Suprapubic skin (tissue), 4 donors: ENCODE data around the gene NTMT2. TPM values are rescaled to one million over a fixed set of nuclear protein-coding genes. Genes with fewer than 3 reads are reported as not detected.

Experiments used
- DNase-seq, 2 donors: peaks; one replicate each; pipeline ENCODE4 v3.0.0-alpha.2; 2019; ENCODE audit warnings: low spot score in 2 of 2
- H3K27ac ChIP-seq: fragments of 200-600 bp; sonication (generic); one replicate; pipeline ENCODE4 v1.5.1; 2019
- H3K27me3 ChIP-seq: fragments of 200-600 bp; sonication (generic); one replicate; pipeline ENCODE4 v1.5.1; 2019
- H3K36me3 ChIP-seq: fragments of 200-600 bp; sonication (generic); one replicate; pipeline ENCODE4 v1.5.1; 2019
- H3K4me1 ChIP-seq: fragments of 200-600 bp; sonication (generic); one replicate; pipeline ENCODE4 v1.5.1; 2019
- H3K4me3 ChIP-seq: fragments of 200-600 bp; sonication (generic); one replicate; pipeline ENCODE4 v1.5.1; 2019; ENCODE audit warnings: mild to moderate bottlenecking
- H3K9me3 ChIP-seq: fragments of 200-600 bp; sonication (generic); one replicate; pipeline ENCODE4 v1.5.1; 2019
- EP300 ChIP-seq: sonication (generic); formaldehyde crosslinking; IDR thresholded peaks from one replicate; pipeline ENCODE4 v1.6.1; 2017; ENCODE audit warnings: antibody characterized with exemption
- POLR2A ChIP-seq, 2 donors: fragments of 450-650 bp; IDR thresholded peaks; one replicate each; pipeline ENCODE4 v1.6.1; 2017; ENCODE audit warnings: antibody characterized with exemption in 2 of 2, mild to moderate bottlenecking in 2 of 2, moderate library complexity in 2 of 2
- POLR2AphosphoS5 ChIP-seq, 3 donors: sonication (generic); formaldehyde crosslinking; IDR thresholded peaks; one replicate each; pipeline ENCODE4 v1.6.1; 2017; ENCODE audit warnings: antibody characterized with exemption in 3 of 3
- WGBS: methylation state at CpG from one replicate; pipeline ENCODE4 v1.1.5; 2018; 5-methylcytosine and 5-hydroxymethylcytosine counted together
- total RNA-seq, 4 donors: library from RNA; depleted of rRNA; stranded (reverse); fragments of >200 nt; gene quantifications; one replicate each; pipeline ENCODE4 v1.1.0, GENCODE V29; 2016
- TF ChIP-seq, protein P1 (sequence below), 2 donors: fragments of 200-600 bp in 1 of 2; fragments of 450-650 bp in 1 of 2; sonication (generic) in 1 of 2; IDR thresholded peaks; one replicate each; pipeline ENCODE4 v1.5.1; 2016 to 2019; ENCODE audit warnings: antibody characterized with exemption in 2 of 2, mild to moderate bottlenecking in 1 of 2, moderate library complexity in 1 of 2

The NTMT2 gene
- total RNA-seq, 4 donors from 2014 or later, result not detected

DNA sequence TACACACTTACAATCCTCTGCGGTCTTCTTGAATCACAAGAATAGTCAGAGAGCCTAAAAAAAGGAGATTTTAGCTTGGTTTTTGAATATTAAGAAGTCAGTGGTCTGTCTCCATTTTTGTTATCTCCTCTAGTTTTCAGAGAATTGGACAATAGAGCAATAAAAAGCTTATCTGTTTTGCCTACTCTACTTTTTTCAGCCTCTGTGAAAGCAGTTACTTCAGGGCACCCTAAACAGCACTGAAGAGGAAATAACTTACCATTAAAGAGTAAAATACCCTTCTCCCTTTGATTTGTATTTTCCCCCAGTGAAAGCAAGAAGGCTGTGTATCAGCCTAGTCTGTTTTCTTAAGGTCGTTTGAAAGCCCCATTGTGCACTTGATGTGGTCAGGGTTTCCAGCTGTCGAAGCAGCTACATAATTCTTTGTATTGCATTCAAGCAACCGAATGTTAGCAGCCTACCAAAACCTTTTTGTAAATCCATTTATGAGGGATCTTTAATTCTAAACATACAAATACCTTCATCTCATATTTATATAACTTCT is 1.0 kb downstream of the NTMT2 start:
- H3K36me3 ChIP-seq, result no peaks in the 10 kb centered on the region
- H3K4me1 ChIP-seq, result no peaks in the 10 kb centered on the region
- no peaks in the 10 kb centered on the region for H3K9me3 ChIP-seq
- 49% methylated on average over 4 of the region's 4 CpGs for WGBS
- TF ChIP-seq POLR2A (IDR thresholded peaks at IDR 0.05) (no peak), EP300 (no peak), POLR2AphosphoS5 (IDR thresholded peaks at IDR 0.05) (no peak)
- TF ChIP-seq, protein P1, sequence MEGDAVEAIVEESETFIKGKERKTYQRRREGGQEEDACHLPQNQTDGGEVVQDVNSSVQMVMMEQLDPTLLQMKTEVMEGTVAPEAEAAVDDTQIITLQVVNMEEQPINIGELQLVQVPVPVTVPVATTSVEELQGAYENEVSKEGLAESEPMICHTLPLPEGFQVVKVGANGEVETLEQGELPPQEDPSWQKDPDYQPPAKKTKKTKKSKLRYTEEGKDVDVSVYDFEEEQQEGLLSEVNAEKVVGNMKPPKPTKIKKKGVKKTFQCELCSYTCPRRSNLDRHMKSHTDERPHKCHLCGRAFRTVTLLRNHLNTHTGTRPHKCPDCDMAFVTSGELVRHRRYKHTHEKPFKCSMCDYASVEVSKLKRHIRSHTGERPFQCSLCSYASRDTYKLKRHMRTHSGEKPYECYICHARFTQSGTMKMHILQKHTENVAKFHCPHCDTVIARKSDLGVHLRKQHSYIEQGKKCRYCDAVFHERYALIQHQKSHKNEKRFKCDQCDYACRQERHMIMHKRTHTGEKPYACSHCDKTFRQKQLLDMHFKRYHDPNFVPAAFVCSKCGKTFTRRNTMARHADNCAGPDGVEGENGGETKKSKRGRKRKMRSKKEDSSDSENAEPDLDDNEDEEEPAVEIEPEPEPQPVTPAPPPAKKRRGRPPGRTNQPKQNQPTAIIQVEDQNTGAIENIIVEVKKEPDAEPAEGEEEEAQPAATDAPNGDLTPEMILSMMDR (IDR thresholded peaks at IDR 0.05), result no peak
- no peak overlapping the region for H3K27ac ChIP-seq
- no peak overlapping the region for H3K4me3 ChIP-seq
- no peak for DNase-seq
- H3K27me3 ChIP-seq, result no peaks in the 10 kb centered on the region

DNA sequence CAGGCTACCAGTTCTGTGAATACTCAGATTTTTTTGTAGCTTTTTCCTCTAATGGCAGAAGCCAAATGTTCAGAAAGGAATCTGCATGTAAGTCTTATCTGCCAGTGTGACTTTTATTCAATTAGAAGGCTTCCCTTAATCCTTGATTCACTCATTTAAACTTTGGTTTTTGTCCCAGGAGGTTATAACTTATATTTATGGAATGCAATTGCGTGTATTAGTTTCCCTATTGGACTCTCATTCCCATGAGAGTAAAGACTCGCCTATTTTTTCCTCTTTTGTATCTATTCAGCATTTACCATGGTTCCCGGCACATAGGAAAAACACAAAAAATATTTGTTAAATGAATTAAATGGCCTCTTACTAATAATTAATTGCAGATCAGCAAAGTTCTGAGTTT is 3.5 kb downstream of the NTMT2 start:
- Histone ChIP-seq H3K27me3 (no peaks in the 10 kb centered on the region), H3K9me3 (no peaks in the 10 kb centered on the region), H3K4me3 (no peak overlapping the region), H3K27ac (no peak overlapping the region), H3K4me1 (no peaks in the 10 kb centered on the region), H3K36me3 (no peaks in the 10 kb centered on the region)
- DNase-seq, result no peak
- WGBS, result 65% methylated on average over 3 of the region's 3 CpGs
- TF ChIP-seq, protein P1 (IDR thresholded peaks at IDR 0.05), result no peak
- TF ChIP-seq POLR2A (IDR thresholded peaks at IDR 0.05), result no peak
- TF ChIP-seq POLR2AphosphoS5 (IDR thresholded peaks at IDR 0.05), result no peak
- no peak for TF ChIP-seq EP300

DNA sequence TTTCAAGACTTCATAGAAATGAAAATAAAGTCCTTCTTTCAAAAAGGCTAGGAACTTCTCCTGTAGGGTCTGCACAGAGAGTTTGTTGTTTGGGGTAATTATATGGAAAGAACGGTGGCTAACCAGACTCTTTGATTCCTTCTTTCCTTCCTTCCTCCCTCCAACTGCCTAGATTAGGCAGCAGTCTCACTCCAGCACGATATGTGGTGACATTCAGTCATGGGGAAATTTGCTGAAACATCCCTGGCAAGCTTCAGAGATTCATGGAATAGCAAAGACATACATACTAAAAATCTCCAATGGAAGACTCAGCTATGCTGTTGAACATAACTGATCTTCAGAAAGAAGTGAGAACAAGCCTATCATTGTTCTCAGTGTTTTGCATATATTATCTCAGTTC is 4.3 kb downstream of the NTMT2 start:
- H3K9me3 ChIP-seq, result no peaks in the 10 kb centered on the region
- DNase-seq, result no peak
- no peak overlapping the region for H3K4me3 ChIP-seq
- no peak overlapping the region for H3K27ac ChIP-seq
- no peaks in the 10 kb centered on the region for H3K27me3 ChIP-seq
- TF ChIP-seq, protein P1 (IDR thresholded peaks at IDR 0.05), result no peak
- TF ChIP-seq POLR2A (IDR thresholded peaks at IDR 0.05) (no peak), EP300 (no peak), POLR2AphosphoS5 (IDR thresholded peaks at IDR 0.05) (no peak)
- no peaks in the 10 kb centered on the region for H3K4me1 ChIP-seq
- no peaks in the 10 kb centered on the region for H3K36me3 ChIP-seq
- 35% methylated on average over 2 of the region's 2 CpGs for WGBS

DNA sequence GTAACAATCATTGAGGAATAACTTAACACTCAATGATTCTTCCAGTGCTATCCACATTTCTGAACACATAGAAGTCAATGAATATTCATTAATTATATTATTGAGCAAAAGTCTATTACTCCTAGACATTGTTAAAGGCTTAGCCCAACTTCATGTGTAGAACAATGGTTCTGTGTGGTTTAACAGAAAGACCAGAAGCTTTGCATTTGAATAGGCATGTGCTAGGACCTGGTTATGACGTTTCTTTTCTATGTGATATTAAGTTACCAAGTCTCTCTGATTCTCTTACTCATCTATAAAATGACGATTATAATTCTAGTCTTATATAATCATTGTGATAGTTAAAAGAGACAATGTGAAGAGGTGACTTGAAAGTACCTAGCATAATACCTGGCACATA is 5.2 kb downstream of the NTMT2 start:
- no peak for DNase-seq
- no peak overlapping the region for H3K4me3 ChIP-seq
- 81% methylated on average over 2 of the region's 2 CpGs for WGBS
- H3K36me3 ChIP-seq, result no peaks in the 10 kb centered on the region
- no peaks in the 10 kb centered on the region for H3K4me1 ChIP-seq
- no peak overlapping the region for H3K27ac ChIP-seq
- TF ChIP-seq POLR2AphosphoS5 (IDR thresholded peaks at IDR 0.05), result no peak
- TF ChIP-seq, protein P1 (IDR thresholded peaks at IDR 0.05), result no peak
- TF ChIP-seq EP300, result no peak
- TF ChIP-seq POLR2A (IDR thresholded peaks at IDR 0.05), result no peak
- no peaks in the 10 kb centered on the region for H3K9me3 ChIP-seq
- H3K27me3 ChIP-seq, result no peaks in the 10 kb centered on the region

DNA sequence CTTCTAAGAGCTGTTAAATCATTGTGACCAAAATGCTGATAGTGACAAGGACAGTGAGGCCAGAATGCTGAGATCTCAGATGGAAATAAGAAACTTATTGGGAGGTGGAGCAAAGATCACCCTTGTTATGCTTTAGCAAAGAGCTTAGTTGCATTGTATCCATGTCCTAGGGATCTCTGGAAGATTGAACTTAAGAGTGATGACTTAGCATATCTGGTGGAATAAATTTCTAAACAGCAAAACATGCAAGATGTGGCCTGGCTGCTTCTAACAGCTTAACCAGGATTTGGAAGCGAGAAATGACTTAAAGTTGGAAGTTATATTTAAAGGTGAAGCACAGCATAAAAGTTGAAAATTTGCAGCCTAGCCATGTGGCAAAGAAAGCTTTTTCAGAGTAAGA is 7.7 kb downstream of the NTMT2 start:
- Histone ChIP-seq H3K9me3 (no peaks in the 10 kb centered on the region), H3K36me3 (no peaks in the 10 kb centered on the region), H3K4me1 (no peaks in the 10 kb centered on the region), H3K4me3 (no peak overlapping the region), H3K27ac (no peak overlapping the region), H3K27me3 (no peaks in the 10 kb centered on the region)
- 94% methylated on average over 1 of the region's 1 CpG for WGBS
- no peak for DNase-seq
- TF ChIP-seq EP300 (no peak), POLR2AphosphoS5 (IDR thresholded peaks at IDR 0.05) (no peak), POLR2A (IDR thresholded peaks at IDR 0.05) (no peak)
- TF ChIP-seq, protein P1 (IDR thresholded peaks at IDR 0.05), result no peak
